SK-N-SH (cell line): ENCODE results near the gene LTF.

Source experiments
- EZH2phosphoT487 ChIP-seq: fragments of 200-600 bp; sonication (generic); IDR thresholded peaks from 2 replicates; pipeline ENCODE4 v1.6.1; 2017; ENCODE audit warnings: low read depth, mixed run types, mild to moderate bottlenecking, antibody characterized with exemption, moderate library complexity, borderline replicate concordance
- FOXJ3 ChIP-seq: sonication (generic); formaldehyde crosslinking; IDR thresholded peaks from 2 replicates; pipeline ENCODE4 v1.5.1; 2020; ENCODE audit warnings: mild to moderate bottlenecking, missing genetic modification reagents
- GATA2 ChIP-seq: sonication (generic); formaldehyde crosslinking; IDR thresholded peaks from 2 replicates; pipeline ENCODE4 v1.5.0; 2020; ENCODE audit warnings: mild to moderate bottlenecking, missing genetic modification reagents
- RFX5 ChIP-seq: IDR thresholded peaks from 2 replicates; pipeline ENCODE4 v1.6.1; 2012; ENCODE audit warnings: mild to moderate bottlenecking, improper control_type of control experiment, low read length
- TAF1 ChIP-seq: IDR thresholded peaks from 2 replicates; pipeline ENCODE4 v1.6.1; 2012; ENCODE audit warnings: low read depth, mild to moderate bottlenecking, low read length, moderate library complexity, borderline replicate concordance
- TEAD4 ChIP-seq: IDR thresholded peaks from 2 replicates; pipeline ENCODE4 v1.4.0; 2012; ENCODE audit warnings: mild to moderate bottlenecking, borderline replicate concordance; ENCODE audit not compliant: insufficient read depth
- TF ChIP-seq, protein P1 (sequence below): fragments of 200-600 bp; sonication (generic); IDR thresholded peaks from 2 replicates; pipeline ENCODE4 v1.6.1; 2017; ENCODE audit warnings: antibody characterized with exemption, mild to moderate bottlenecking, moderate library complexity
- TF ChIP-seq, protein P2 (sequence below): fragments of 150-350 bp; IDR thresholded peaks from 2 replicates; pipeline ENCODE4 v1.6.1; 2017; ENCODE audit warnings: antibody characterized with exemption, low read length, low read depth, borderline replicate concordance

DNA sequence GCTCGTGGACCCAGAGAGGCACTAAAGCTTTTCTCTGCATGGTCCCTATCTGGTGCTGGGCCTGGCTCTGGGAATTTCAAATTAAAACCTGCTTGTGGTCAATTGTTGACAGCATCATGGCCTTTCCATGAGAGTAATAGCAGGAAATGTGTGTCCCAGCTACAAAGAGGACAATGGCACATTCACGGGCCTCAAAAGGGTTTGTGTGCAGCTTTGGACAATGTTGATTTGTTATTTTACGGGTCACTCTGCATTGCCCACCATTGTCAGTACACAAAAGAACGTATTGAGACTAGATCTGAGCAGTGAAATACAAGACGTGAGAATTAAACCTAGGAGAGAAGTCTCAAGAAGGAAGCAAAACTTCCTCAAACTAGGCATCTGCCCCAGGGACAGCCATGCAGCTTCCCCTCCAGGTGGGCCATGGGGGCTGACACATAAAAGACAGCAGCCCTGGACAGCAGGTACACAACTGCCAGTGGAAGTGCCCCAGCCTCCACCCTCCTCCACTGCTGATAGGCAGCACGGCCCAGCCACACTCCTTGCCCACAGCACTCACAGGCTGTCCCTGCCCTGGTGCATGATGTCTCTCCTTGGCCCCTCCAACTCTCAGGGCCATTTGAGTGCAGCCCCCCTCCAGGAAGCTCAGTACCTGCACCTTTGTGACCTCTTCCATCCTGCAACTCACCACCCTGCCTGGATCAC is 15.9 kb upstream of the LTF start:
- TF ChIP-seq, protein P1, sequence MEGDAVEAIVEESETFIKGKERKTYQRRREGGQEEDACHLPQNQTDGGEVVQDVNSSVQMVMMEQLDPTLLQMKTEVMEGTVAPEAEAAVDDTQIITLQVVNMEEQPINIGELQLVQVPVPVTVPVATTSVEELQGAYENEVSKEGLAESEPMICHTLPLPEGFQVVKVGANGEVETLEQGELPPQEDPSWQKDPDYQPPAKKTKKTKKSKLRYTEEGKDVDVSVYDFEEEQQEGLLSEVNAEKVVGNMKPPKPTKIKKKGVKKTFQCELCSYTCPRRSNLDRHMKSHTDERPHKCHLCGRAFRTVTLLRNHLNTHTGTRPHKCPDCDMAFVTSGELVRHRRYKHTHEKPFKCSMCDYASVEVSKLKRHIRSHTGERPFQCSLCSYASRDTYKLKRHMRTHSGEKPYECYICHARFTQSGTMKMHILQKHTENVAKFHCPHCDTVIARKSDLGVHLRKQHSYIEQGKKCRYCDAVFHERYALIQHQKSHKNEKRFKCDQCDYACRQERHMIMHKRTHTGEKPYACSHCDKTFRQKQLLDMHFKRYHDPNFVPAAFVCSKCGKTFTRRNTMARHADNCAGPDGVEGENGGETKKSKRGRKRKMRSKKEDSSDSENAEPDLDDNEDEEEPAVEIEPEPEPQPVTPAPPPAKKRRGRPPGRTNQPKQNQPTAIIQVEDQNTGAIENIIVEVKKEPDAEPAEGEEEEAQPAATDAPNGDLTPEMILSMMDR = no peak
- TF ChIP-seq FOXJ3 = no peak
- TF ChIP-seq EZH2phosphoT487 = no peak
- no peak for TF ChIP-seq TAF1
- no peak for TF ChIP-seq RFX5
- no peak for TF ChIP-seq TEAD4
- TF ChIP-seq GATA2 (CRISPR knock-in tag) = no peak
- TF ChIP-seq, protein P2, sequence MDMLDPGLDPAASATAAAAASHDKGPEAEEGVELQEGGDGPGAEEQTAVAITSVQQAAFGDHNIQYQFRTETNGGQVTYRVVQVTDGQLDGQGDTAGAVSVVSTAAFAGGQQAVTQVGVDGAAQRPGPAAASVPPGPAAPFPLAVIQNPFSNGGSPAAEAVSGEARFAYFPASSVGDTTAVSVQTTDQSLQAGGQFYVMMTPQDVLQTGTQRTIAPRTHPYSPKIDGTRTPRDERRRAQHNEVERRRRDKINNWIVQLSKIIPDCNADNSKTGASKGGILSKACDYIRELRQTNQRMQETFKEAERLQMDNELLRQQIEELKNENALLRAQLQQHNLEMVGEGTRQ = no peak
